ENCODE data around the gene RASGRP2. TPM values are rescaled to one million over a fixed set of nuclear protein-coding genes. Genes with fewer than 3 reads are reported as not detected.

Gene RASGRP2
- total RNA-seq, 1 experiment from 2014 or later = not detected

DNA sequence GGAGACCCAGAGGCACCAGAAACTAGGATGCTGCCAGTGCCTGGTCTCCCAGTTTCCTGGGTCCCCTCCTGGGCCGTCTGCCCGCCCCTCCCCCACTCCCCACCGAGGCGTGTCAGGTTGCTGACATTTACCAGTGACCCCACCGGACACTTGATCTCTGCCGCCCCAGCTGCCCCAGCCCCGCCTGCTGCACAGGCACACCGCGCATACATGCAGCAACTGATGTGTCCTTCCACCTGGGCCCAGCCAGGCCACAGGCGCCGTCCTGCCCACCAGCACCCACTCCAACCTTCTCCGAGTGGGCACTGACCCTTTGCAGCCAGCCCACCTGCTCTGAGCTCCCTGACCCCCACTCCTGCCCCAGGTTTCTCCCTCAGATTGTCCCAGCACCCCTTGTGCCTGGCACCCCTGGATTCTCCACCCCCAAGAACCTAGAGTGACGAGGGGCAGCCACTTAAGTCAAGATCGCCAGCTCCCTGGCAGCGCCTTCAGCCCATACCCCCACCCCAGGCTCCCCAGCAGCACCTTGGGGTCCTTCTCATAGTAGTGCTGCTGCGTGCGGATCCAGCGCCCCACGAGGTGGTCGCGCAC, 15.3 kb upstream of the RASGRP2 start:
- ChIA-PET CTCF (no interaction called here), POLR2A (ENCODE audit: unreplicated experiment) (no interaction called here)
- Histone ChIP-seq H2AFZ (ENCODE audit: low read length) (no peak overlapping the region), H3K9ac (ENCODE audit: low read length) (no peak overlapping the region), H3K4me3 (ENCODE audit: low read length) (no peak overlapping the region), H3K27me3 (ENCODE audit: low read length) (no peaks in the 10 kb centered on the region), H3K27ac (ENCODE audit: low read length) (no peak overlapping the region), H3K9me3 (ENCODE audit: low read length) (no peaks in the 10 kb centered on the region), H3K36me3 (ENCODE audit: low read depth, low read length) (peaks cover 18% of the 10 kb centered on the region), H3F3A (ENCODE audit: low read length, unreplicated experiment) (peaks cover 24% of the 10 kb centered on the region), H3K9me2 (replicated peaks; ENCODE audit: low read length) (no peaks in the 10 kb centered on the region), H3K4me1 (ENCODE audit: insufficient read depth, low read length) (no peaks in the 10 kb centered on the region), H3K79me2 (ENCODE audit: low read length) (no peaks in the 10 kb centered on the region), H3K4me2 (ENCODE audit: low read length) (no peak overlapping the region), H4K20me1 (ENCODE audit: low read length) (peaks cover 16% of the 10 kb centered on the region)
- ATAC-seq (no peak), DNase-seq (no peak)
- TF ChIP-seq EZH2 (IDR thresholded peaks at IDR 0.05; ENCODE audit: low read length, unreplicated experiment) (no peak), CTCF (conservative IDR thresholded peaks at IDR 0.05; ENCODE audit: low read depth, low read length) (no peak), EZH2phosphoT487 (IDR thresholded peaks at IDR 0.05; ENCODE audit: borderline replicate concordance, low read length) (no peak)
- intact Hi-C loops (cut with micrococcal nuclease) = no loop called here
- BruUV-seq (replicated peaks) = no TSS peak

GRCh38 chr11:64758330-64759079, 14.6 kb upstream of the RASGRP2 start:
- intact Hi-C loops (cut with micrococcal nuclease) = no loop called here
- Histone ChIP-seq H3K27ac (ENCODE audit: low read length) (no peak overlapping the region), H2AFZ (ENCODE audit: low read length) (no peak overlapping the region), H3K36me3 (ENCODE audit: low read depth, low read length) (peaks cover 11% of the 10 kb centered on the region), H3K4me2 (ENCODE audit: low read length) (no peak overlapping the region), H3K9ac (ENCODE audit: low read length) (no peak overlapping the region), H3K4me1 (ENCODE audit: insufficient read depth, low read length) (no peaks in the 10 kb centered on the region), H3K9me3 (ENCODE audit: low read length) (no peaks in the 10 kb centered on the region), H3K4me3 (ENCODE audit: low read length) (no peak overlapping the region), H4K20me1 (ENCODE audit: low read length) (peaks cover 9% of the 10 kb centered on the region), H3K9me2 (replicated peaks; ENCODE audit: low read length) (no peaks in the 10 kb centered on the region), H3K79me2 (ENCODE audit: low read length) (no peaks in the 10 kb centered on the region), H3F3A (ENCODE audit: low read length, unreplicated experiment) (peaks cover 20% of the 10 kb centered on the region), H3K27me3 (ENCODE audit: low read length) (no peaks in the 10 kb centered on the region)
- TF ChIP-seq CTCF (conservative IDR thresholded peaks at IDR 0.05; ENCODE audit: low read depth, low read length) (no peak), EZH2 (IDR thresholded peaks at IDR 0.05; ENCODE audit: low read length, unreplicated experiment) (no peak), EZH2phosphoT487 (IDR thresholded peaks at IDR 0.05; ENCODE audit: borderline replicate concordance, low read length) (no peak)
- POLR2A ChIA-PET (ENCODE audit: unreplicated experiment) = no interaction called here
- CTCF ChIA-PET = no interaction called here
- DNase-seq (no peak), ATAC-seq (no peak)
- no TSS peak for BruUV-seq (replicated peaks)

Measured in PC-3 (cell line).